ENCODE data around the gene POLK. TPM values are rescaled to one million over a fixed set of nuclear protein-coding genes. Genes with fewer than 3 reads are reported as not detected.

Gene POLK
- total RNA-seq, 1 experiment from 2014 or later = 7.5 TPM

- peak overlapping the region; percentile 62 for H3K27ac Mint-ChIP-seq (ENCODE audit: unreplicated experiment)
- H3K4me3 Mint-ChIP-seq (ENCODE audit: unreplicated experiment) = peak overlapping the region; percentile 19
- no peak overlapping the region for H3K4me3 ChIP-seq (ENCODE audit: low read depth, low read length)
- peaks cover 9% of the 10 kb centered on the region for H3K4me1 Mint-ChIP-seq (ENCODE audit: low read depth, unreplicated experiment)
- no peaks in the 10 kb centered on the region for H3K27me3 ChIP-seq (replicated peaks; ENCODE audit: control insufficient read depth, insufficient read depth, low read length)
- H3K36me3 ChIP-seq (ENCODE audit: control insufficient read depth, insufficient read depth, low read length) = no peaks in the 10 kb centered on the region
- TF ChIP-seq, protein P1, sequence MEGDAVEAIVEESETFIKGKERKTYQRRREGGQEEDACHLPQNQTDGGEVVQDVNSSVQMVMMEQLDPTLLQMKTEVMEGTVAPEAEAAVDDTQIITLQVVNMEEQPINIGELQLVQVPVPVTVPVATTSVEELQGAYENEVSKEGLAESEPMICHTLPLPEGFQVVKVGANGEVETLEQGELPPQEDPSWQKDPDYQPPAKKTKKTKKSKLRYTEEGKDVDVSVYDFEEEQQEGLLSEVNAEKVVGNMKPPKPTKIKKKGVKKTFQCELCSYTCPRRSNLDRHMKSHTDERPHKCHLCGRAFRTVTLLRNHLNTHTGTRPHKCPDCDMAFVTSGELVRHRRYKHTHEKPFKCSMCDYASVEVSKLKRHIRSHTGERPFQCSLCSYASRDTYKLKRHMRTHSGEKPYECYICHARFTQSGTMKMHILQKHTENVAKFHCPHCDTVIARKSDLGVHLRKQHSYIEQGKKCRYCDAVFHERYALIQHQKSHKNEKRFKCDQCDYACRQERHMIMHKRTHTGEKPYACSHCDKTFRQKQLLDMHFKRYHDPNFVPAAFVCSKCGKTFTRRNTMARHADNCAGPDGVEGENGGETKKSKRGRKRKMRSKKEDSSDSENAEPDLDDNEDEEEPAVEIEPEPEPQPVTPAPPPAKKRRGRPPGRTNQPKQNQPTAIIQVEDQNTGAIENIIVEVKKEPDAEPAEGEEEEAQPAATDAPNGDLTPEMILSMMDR (IDR thresholded peaks at IDR 0.05; ENCODE audit: insufficient read depth in 1 of 2, low read depth in 1 of 2, low read length in 1 of 2, severe bottlenecking in 1 of 2, unreplicated experiment in 1 of 2) = no peak
- ChIA-PET CTCF (no interaction called here), POLR2A (no interaction called here)
- H3K9me3 ChIP-seq = no peaks in the 10 kb centered on the region
- no TSS peak for BruUV-seq (replicated peaks)
- H3K9me3 Mint-ChIP-seq (ENCODE audit: unreplicated experiment) = no peaks in the 10 kb centered on the region
- H3K27me3 Mint-ChIP-seq (ENCODE audit: insufficient read depth, unreplicated experiment) = no peaks in the 10 kb centered on the region
- peaks cover 6% of the 10 kb centered on the region; the same call in 1 of the 2 replicates for H3K4me1 ChIP-seq
- peak; percentile 76 to 85 for DNase-seq
- H3K36me3 Mint-ChIP-seq (ENCODE audit: insufficient read depth, unreplicated experiment) = no peaks in the 10 kb centered on the region
- intact Hi-C loops (cut with micrococcal nuclease; ENCODE audit: unreplicated experiment) = loop anchor here (5.0 kb wide), 1 partner anchor 36 kb away; the partner anchor contains the start of gene ANKDD1B
Measured at GRCh38 chr5:75648712-75649111, 137.0 kb downstream of the POLK start.

Other genes starting within 250 kb of the POLK start
- 164 and 167 TPM in 2 replicates for gene HMGCR, start 174.7 kb upstream of the POLK start, total RNA-seq (2022)
- 42.7 and 44.3 TPM in 2 replicates for gene CERT1, start 262 bp upstream of the POLK start, total RNA-seq (2022)
- 0.63 and 0.88 TPM in 2 replicates for gene ANKDD1B, start 99.6 kb downstream of the POLK start, total RNA-seq (2022)
- gene POC5, start 205.5 kb downstream of the POLK start, total RNA-seq (2022) = 12.7 and 13.6 TPM in 2 replicates

All from Caco-2 (cell line).